ENCODE measurements around the gene ZC3H7A.

Gene ZC3H7A

GRCh38 chr16:11752856-11753255 lies 44.2 kb downstream of the ZC3H7A start:
- TF ChIP-seq CTCF (conservative IDR thresholded peaks at IDR 0.05; ENCODE audit: low read depth, low read length), result no peak
- no peak overlapping the region for H3K4me3 ChIP-seq (ENCODE audit: low read depth, low read length)
- DNase-seq (ENCODE audit: low read depth), result no peak

GRCh38 chr16:11750056-11750455 lies 47.0 kb downstream of the ZC3H7A start:
- no peak overlapping the region for H3K4me3 ChIP-seq (ENCODE audit: low read depth, low read length)
- no peak for TF ChIP-seq CTCF (conservative IDR thresholded peaks at IDR 0.05; ENCODE audit: low read depth, low read length)
- no peak for DNase-seq (ENCODE audit: low read depth)

- DNase-seq (ENCODE audit: low read depth), result no peak
- no peak overlapping the region for H3K4me3 ChIP-seq (ENCODE audit: low read depth, low read length)
- no peak for TF ChIP-seq CTCF (conservative IDR thresholded peaks at IDR 0.05; ENCODE audit: low read depth, low read length)
Observed at GRCh38 chr16:11748404-11749254, 48.4 kb downstream of the ZC3H7A start.

- DNase-seq (ENCODE audit: low read depth), result no peak
- no peak overlapping the region for H3K4me3 ChIP-seq (ENCODE audit: low read depth, low read length)
- no peak for TF ChIP-seq CTCF (conservative IDR thresholded peaks at IDR 0.05; ENCODE audit: low read depth, low read length)
Observed at GRCh38 chr16:11747949-11748403, 49.1 kb downstream of the ZC3H7A start.

- no peak for TF ChIP-seq CTCF (conservative IDR thresholded peaks at IDR 0.05; ENCODE audit: low read depth, low read length)
- no peak overlapping the region for H3K4me3 ChIP-seq (ENCODE audit: low read depth, low read length)
- no peak for DNase-seq (ENCODE audit: low read depth)
Observed at GRCh38 chr16:11744075-11744470, 53.0 kb downstream of the ZC3H7A start.

- peak overlapping the region; percentile 87 for H3K4me3 ChIP-seq (ENCODE audit: low read depth, low read length)
- no peak for TF ChIP-seq CTCF (conservative IDR thresholded peaks at IDR 0.05; ENCODE audit: low read depth, low read length)
- peak; percentile 91 for DNase-seq (ENCODE audit: low read depth)
Observed at GRCh38 chr16:11743308-11744074, 53.6 kb downstream of the ZC3H7A start.

Data from choroid plexus epithelial cell (primary cell).